Raji (cell line): ENCODE results near the gene MATCAP1.

Experiments
- POLR2A ChIP-seq: IDR thresholded peaks from 2 replicates; pipeline ENCODE4 v1.6.1; 2011; ENCODE audit warnings: low read depth, low read length, control low read depth; ENCODE audit not compliant: insufficient read depth

The MATCAP1 gene

DNA sequence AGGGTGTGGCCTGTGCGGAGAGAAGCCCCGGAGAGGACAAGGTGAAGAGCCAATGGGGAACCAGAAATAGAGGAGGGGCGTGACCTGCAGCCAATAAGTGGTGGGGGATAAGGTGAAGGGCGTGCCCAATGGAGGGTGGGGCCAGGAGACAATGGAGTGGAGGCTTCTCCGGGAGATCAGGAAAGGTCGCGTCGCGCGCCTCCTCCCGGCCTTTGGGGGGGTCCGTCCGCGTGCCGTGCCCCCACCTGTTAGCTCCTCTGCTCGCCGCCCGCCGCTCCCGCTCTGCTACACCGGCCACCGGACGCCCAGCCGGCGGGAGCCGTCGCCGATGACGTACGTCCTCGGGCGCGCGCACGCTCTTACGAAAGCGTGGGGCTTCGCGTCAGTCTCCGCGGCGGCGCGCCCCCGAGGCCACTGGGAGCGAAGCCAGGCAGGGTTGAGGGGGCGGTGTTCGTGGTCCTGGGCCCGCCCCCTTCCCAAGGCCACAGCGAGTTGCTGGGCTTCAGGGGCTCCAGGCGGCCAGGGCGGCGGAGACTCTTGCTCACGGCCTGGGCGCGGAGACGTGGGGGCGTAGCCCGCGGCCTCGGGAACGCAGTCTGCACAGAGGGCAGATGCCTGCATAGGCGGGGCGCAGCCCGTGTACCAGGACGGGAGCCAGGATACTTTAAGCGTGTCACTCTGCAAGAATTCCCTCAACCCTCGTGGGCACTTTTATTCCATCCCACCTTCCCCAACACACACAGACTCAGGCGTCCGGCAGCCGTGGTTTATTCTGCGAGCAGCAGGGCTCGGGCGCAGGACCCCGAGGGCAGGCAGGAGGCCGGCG is at the start of gene MATCAP1:
TSS of gene MATCAP1 (minus strand) at position 337 of the 826 bp plus-strand sequence. CDS start 3,353 bp downstream, outside the sequence.
- peak; percentile 16; the same call in 1 of the 2 replicates for TF ChIP-seq POLR2A

GRCh38 chr16:67230809-67231660 is 47.3 kb upstream of the MATCAP1 start:
- TF ChIP-seq POLR2A: 0 out of 2 replicates have a peak, but pooled peaks have one; percentile 8

DNA sequence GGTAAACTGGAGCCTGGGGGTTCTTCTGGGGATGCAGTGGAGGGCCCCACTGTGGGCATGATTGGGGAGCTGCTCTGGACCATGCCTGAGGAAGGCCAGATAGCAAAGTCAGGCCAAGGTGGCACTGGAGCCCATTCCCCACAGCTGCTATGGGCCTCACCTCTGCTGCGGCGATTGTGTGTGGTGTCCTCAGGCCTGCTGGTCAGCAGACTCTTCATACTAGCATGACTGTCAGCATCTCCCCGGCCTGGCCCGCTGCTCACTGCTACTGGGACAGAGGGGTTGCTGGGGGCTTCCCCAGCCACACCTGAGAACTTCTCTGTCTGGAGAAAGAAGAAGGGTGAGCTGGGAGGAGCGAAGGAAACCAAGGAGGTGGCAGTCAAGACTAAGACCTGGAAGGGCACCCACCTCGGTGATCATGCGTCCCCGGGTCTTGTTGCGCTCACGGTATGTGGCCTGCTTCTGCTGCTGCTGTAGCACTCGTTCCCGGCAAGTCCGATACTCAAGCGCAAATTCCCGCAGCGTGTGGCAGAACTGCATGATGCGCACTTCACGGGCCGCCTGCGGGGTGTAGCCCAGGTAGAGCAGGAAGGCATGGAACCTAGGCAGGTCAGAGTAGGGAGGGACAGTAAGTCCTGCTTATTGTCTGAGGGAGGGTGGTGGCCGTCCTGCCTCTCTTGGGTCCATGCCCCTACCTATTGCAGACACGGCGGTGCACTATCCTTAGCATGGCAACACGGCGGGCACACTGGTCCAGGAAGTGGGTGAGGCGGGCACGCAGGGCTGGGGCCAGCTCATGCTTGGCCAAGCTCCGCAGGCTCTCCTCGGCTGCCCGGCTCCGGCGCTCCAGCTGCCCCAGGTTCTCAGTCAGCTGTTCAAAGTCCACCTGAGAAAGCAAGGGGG is 46.4 kb upstream of the MATCAP1 start:
- TF ChIP-seq POLR2A: no peak

DNA sequence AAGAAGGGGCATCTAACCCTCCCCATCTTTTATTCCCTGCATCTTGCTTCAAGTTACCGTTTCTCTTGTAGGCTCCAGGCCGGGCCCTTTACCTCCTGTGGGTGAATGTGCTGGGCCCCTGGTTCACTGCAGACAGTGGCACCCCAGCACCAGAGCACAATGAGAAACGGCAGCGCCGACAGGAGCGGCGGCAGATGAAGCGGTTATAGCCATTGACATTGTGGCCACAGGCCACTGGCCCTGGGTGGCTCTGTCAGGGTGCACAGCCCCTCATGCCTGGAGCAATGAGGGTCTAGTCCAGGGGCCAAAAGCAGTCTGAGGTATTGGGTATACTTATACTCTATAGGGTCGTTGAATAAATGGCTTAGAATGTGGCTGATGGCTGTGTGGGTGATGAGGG is 45.1 kb upstream of the MATCAP1 start:
- TF ChIP-seq POLR2A: no peak

DNA sequence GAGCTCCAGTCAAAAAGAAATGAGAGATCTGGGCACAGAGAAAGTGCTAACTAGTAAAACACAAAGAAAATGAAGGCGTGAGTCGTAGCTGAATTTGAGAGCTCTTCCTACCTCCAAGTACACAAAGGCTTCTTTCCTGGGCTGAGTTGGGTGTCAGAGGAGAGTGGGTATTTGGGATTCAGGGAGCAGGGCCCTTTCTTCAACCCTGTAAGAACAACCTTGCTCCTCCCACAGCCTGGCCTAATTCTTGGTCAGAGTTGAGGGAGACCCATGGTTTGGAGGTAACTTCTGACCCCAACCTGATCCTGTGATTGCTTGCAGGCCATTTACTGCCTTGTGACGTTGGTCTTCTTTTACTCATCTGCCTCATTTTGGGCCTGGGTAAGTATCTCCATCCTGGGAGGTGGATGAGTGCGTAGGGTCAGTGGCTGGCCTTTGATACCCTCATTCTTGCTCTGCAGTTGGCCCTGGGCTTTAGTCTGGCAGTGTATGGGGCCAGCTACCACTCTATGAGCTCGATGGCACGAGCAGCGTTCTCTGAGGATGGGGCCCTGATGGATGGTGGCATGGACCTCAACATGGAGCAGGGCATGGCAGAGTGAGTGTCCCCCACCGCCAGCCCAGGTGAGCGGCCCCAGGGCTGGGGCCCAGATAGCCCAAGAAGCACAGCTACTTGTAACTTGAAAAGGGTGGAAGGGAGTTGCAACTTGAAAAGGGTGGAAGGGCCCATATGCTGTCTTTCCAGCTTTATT is 44.4 kb upstream of the MATCAP1 start:
- no peak for TF ChIP-seq POLR2A

- no peak for TF ChIP-seq POLR2A
These were observed 43.8 kb upstream of the MATCAP1 start for GRCh38 chr16:67227567-67227921.

GRCh38 chr16:67226804-67227566 is 43.2 kb upstream of the MATCAP1 start, which contains the start of gene TMEM208:
TSS of gene TMEM208 (plus strand) at chr16:67227130. CDS start at chr16:67227219, 89 bp downstream.
- peak; percentile 90 for TF ChIP-seq POLR2A

- TF ChIP-seq POLR2A: no peak
These were observed 42.6 kb upstream of the MATCAP1 start for GRCh38 chr16:67226295-67226803.

DNA sequence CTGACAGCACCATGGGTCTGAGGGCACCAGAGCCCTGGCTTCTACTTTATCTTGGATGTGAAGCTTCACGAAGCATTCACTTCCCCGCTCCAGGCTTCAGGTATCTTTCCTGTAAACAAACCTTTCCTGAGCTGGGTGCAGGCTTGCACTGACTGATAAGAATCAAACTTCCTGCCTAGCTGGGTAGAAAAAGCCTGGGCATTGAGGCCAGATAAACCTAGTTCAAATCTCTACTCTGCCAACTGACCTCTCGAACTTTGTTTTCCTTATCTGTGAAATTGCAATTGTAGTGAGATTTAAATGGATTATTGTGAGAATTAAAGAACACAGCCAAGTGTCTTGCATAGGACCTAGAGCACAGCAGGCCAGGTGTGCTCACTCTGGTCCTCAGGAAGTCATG is 40.2 kb upstream of the MATCAP1 start:
- no peak for TF ChIP-seq POLR2A

GRCh38 chr16:67216612-67217490 is 33.1 kb upstream of the MATCAP1 start:
- no peak for TF ChIP-seq POLR2A

GRCh38 chr16:67215706-67216105 is 31.9 kb upstream of the MATCAP1 start:
- no peak for TF ChIP-seq POLR2A
